Stimulated activated CD4-positive, alpha-beta T cell treated with anti-CD3 and anti-CD28 coated beads, Interleukin-15, amount 100 ng/mL, for 24 hours (primary cell): ENCODE measurements around the gene TNRC6B.
A peak's percentile ranks its signal among the peaks of the same experiment; 100 is the strongest.
"Not testable (repeated sequence)": the region's sequence is repeated elsewhere in the genome, so short reads cannot be mapped to it uniquely, and the experiment has no call there.

Experiments
- DNase-seq: peaks from one replicate; pipeline ENCODE4 v3.0.0-alpha.2; 2020

TNRC6B gene

GRCh38 chr22:40213478-40213877 lies 35.8 kb downstream of the TNRC6B start:
- no peak for DNase-seq

GRCh38 chr22:40215266-40215665 lies 37.5 kb downstream of the TNRC6B start:
- DNase-seq: no peak

- peak; percentile 48 for DNase-seq
Measured at GRCh38 chr22:40216041-40216756, 38.5 kb downstream of the TNRC6B start.

GRCh38 chr22:40218152-40218551 lies 40.4 kb downstream of the TNRC6B start:
- DNase-seq: no peak

GRCh38 chr22:40218723-40219294 lies 41.1 kb downstream of the TNRC6B start:
- DNase-seq: no peak

- DNase-seq: no peak
Measured at GRCh38 chr22:40220316-40221054, 42.8 kb downstream of the TNRC6B start.

- DNase-seq: no peak
Measured at GRCh38 chr22:40221055-40221414, 43.3 kb downstream of the TNRC6B start.

GRCh38 chr22:40222979-40223378 lies 45.3 kb downstream of the TNRC6B start:
- not testable (repeated sequence) for DNase-seq

GRCh38 chr22:40224702-40225101 lies 47.0 kb downstream of the TNRC6B start:
- DNase-seq: peak; percentile 59

GRCh38 chr22:40226620-40227019 lies 48.9 kb downstream of the TNRC6B start:
- no peak for DNase-seq

GRCh38 chr22:40231618-40232313 lies 54.0 kb downstream of the TNRC6B start:
- no peak for DNase-seq

- no peak for DNase-seq
Measured at GRCh38 chr22:40232624-40233023, 54.9 kb downstream of the TNRC6B start.

- DNase-seq: no peak
Measured at GRCh38 chr22:40233886-40234285, 56.2 kb downstream of the TNRC6B start.

GRCh38 chr22:40234658-40235057 lies 56.9 kb downstream of the TNRC6B start:
- no peak for DNase-seq

- no peak for DNase-seq
Measured at GRCh38 chr22:40235308-40235707, 57.6 kb downstream of the TNRC6B start.

- DNase-seq: no peak
Measured at GRCh38 chr22:40236131-40236665, 58.5 kb downstream of the TNRC6B start.

GRCh38 chr22:40237241-40237640 lies 59.5 kb downstream of the TNRC6B start:
- DNase-seq: peak; percentile 44

- no peak for DNase-seq
Measured at GRCh38 chr22:40237788-40238424, 60.2 kb downstream of the TNRC6B start.

GRCh38 chr22:40238425-40239344 lies 61.0 kb downstream of the TNRC6B start:
- DNase-seq: no peak

- DNase-seq: no peak
Measured at GRCh38 chr22:40239345-40239683, 61.6 kb downstream of the TNRC6B start.

- no peak for DNase-seq
Measured at GRCh38 chr22:40240160-40240559, 62.4 kb downstream of the TNRC6B start.

GRCh38 chr22:40240686-40241085 lies 63.0 kb downstream of the TNRC6B start:
- DNase-seq: no peak
